Activated naive CD4-positive, alpha-beta T cell treated with anti-CD3 and anti-CD28 coated beads, Interleukin-2, amount 50 U/mL, for 72 hours (primary cell): ENCODE results near the gene NUDCD3. TPM values are rescaled to one million over a fixed set of nuclear protein-coding genes. Genes with fewer than 3 reads are reported as not detected.

ENCODE experiments used
- ATAC-seq, 2 donors: fragments of 150-1000 bp; cut with Tn5 transposase; 2 replicates each; pipeline ENCODE4 v1.10.0; 2021; ENCODE audit warnings: mild to moderate bottlenecking in 2 of 2, moderate library complexity in 2 of 2
- DNase-seq, 2 donors: peaks; one replicate each; pipeline ENCODE4 v3.0.0; 2021 to 2022; ENCODE audit warnings: low spot score in 2 of 2
- H3K27ac Mint-ChIP-seq, 2 donors: one replicate each; pipeline ENCODE4 v1.8.0; 2022; ENCODE audit warnings: mild to moderate bottlenecking in 2 of 2, mixed read lengths in 2 of 2
- H3K36me3 Mint-ChIP-seq, 2 donors: one replicate each; pipeline ENCODE4 v1.8.0; 2022; ENCODE audit warnings: mixed read lengths in 2 of 2
- H3K9me3 Mint-ChIP-seq, 2 donors: one replicate each; pipeline ENCODE4 v1.8.0; 2022; ENCODE audit warnings: mixed read lengths in 2 of 2
- total RNA-seq, 2 donors: library from RNA; stranded (reverse); gene quantifications; one replicate each; pipeline ENCODE4 v1.2.3, GENCODE V29; 2022

The NUDCD3 gene
- total RNA-seq, 2 donors from 2014 or later, result 87.9 to 112 TPM

DNA sequence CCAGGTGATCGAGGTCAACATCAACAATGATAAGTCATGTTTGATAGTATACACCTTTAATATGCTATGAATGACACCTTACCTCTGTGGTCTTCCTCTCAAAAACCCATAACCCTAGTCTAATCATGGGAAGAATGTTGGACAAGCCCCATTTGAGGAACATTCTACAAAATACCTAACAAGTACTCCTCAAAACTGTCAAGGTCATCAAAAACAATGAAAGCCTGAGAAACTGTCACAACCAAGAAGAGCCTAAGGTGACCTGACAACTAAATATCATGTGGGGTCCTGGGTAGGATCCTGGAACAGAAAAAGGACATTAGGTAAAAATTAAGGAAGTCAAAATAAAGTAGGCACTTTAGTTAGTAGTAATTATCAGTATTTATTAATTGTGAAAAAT is 5.9 kb upstream of the NUDCD3 start:
- no peak for ATAC-seq
- no peaks in the 10 kb centered on the region for H3K9me3 Mint-ChIP-seq

DNA sequence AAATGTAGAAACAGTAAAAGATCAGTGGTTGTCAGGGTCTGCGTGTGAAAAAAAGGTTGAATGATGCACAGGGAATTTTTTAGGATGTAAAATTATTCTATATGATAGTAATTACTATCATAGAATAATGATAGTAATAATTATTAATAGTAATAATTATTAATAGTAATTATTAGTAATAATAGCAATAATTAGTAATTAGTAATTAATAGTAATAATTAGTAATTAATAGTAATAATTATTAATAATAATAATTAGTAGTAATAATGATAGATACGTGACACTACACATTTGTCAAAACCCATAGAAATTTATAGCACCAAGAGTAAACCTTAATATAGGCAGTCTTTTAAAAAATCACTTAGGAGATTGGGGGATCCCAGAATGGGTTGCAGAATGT is 4.5 kb upstream of the NUDCD3 start:
- Mint-ChIP-seq H3K36me3 (peaks cover 8% of the 10 kb centered on the region in 2 donors), H3K9me3 (peaks cover 0 to 3% of the 10 kb centered on the region in 2 donors), H3K27ac (no peak overlapping the region)
- no peak for DNase-seq
- ATAC-seq, result no peak

More for the DNA sequence above, 5.9 kb upstream of the NUDCD3 start:
- no peak for DNase-seq
- H3K36me3 Mint-ChIP-seq, result no peaks in the 10 kb centered on the region
- H3K27ac Mint-ChIP-seq, result no peak overlapping the region

DNA sequence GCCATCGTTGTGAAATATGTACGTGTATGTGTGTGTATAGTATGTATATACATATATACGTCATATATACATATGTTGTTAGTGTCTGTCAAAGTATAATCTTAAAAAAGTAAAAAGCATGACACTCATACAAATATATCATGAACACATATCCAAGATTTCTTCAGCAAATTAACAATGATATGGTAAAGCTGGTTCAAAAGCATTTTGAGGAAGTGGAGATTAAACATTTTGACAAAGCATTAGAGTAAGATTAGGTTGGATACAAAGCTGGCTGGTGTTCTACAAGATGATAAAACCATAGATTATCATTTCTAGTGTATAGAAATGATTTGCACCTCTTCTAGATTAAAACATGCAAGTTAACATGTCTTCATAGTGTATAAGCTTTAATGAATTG is 771 bp upstream of the NUDCD3 start:
- DNase-seq (no peak), ATAC-seq (no peak)
- Mint-ChIP-seq H3K36me3 (peaks cover 23 to 29% of the 10 kb centered on the region in 2 donors), H3K9me3 (peaks cover 3% of the 10 kb centered on the region in 2 donors), H3K27ac (peak overlapping the region; percentile 95 to 98)

DNA sequence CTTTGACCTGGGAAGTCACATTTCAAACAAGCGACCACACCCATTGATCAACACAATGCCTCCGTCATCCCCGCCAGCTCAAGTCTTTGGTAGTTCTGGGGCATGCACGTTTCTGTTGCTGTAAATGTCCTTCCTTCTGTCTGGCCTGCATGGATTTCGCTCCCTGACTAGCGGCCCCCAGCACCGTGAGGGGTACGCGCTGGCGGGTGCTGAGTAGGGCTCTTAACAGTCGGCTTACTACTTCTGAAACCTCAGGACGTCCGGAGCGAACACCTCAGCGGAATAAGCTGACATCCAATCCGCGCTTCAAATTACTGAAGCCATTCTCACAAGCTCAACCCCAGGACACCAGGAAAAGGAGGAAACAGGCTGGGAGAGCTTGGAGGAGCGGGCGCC is 505 bp downstream of the NUDCD3 start:
- peak overlapping the region; percentile 95 to 98 for H3K27ac Mint-ChIP-seq
- H3K9me3 Mint-ChIP-seq, result peaks cover 3% of the 10 kb centered on the region in 2 donors
- peaks cover 28 to 40% of the 10 kb centered on the region in 2 donors for H3K36me3 Mint-ChIP-seq
- DNase-seq (no peak), ATAC-seq (peak; percentile 48 to 61)

DNA sequence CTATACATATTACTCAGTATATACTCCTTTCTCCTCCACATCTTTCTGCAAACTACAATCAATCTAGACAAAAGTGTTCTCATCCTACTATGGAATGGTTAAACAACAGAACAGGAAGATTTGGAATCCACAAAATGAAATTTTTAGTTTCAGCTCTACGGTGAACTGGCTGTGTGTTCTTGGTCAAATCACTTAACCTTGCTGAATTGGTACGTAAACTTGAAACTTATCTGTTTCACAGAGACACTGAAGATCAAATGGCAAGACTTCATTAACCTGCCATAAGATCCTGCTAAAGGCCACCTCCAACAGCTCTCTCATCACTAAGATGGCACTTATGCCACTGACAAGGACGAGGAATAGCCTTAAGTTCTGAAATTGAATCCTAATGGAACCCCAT is 1.5 kb downstream of the NUDCD3 start:
- peak overlapping the region; percentile 95 to 98 for H3K27ac Mint-ChIP-seq
- peaks cover 4 to 5% of the 10 kb centered on the region in 2 donors for H3K9me3 Mint-ChIP-seq
- peaks cover 38 to 50% of the 10 kb centered on the region in 2 donors for H3K36me3 Mint-ChIP-seq
- no peak for ATAC-seq
- DNase-seq, result no peak

DNA sequence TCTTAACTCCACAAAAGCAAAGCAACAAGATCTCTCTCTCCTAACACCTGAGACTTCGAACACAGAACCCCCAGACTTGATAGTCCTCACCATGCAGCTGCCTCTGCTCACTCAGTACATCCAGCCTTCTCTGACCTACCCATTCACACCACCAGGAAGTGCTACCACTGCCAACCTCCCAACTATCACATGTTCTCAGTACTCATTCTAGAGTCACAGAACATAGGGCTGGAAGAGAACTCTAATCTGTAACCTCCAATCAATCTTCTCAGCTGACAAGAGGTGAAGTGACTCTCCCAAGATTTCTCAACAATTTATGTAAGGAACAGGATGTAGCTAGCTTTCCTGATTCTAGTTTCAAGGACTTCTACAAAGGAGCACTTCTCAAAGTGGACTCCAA is 3.8 kb downstream of the NUDCD3 start:
- Mint-ChIP-seq H3K9me3 (peaks cover 10 to 19% of the 10 kb centered on the region in 2 donors), H3K36me3 (peaks cover 57 to 72% of the 10 kb centered on the region in 2 donors), H3K27ac (peak overlapping the region; percentile 48 to 56)
- ATAC-seq (no peak), DNase-seq (no peak)

DNA sequence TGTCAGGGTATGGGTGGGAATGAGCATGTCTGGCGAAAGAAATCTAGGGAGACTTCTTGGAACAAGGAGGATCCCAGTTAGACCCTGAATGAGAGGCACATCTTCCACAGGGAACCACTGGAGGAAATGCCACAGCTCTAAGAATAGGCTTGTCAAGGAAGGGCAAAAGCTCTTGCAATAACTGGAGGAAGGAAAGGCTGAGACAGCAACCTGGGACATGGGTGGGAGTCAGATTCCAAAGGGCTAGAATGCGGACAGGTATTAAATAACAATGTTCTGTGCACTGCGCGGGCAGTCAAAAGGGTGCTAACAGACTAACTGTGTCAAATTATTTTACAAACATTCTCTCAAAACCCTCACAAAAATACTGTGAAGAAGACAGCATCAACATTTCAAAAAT is 4.5 kb downstream of the NUDCD3 start:
- ATAC-seq, result no peak
- no peak for DNase-seq
- H3K36me3 Mint-ChIP-seq, result peaks cover 57 to 76% of the 10 kb centered on the region in 2 donors
- peak overlapping the region; percentile 48 to 79 for H3K27ac Mint-ChIP-seq
- H3K9me3 Mint-ChIP-seq, result peaks cover 10 to 19% of the 10 kb centered on the region in 2 donors

DNA sequence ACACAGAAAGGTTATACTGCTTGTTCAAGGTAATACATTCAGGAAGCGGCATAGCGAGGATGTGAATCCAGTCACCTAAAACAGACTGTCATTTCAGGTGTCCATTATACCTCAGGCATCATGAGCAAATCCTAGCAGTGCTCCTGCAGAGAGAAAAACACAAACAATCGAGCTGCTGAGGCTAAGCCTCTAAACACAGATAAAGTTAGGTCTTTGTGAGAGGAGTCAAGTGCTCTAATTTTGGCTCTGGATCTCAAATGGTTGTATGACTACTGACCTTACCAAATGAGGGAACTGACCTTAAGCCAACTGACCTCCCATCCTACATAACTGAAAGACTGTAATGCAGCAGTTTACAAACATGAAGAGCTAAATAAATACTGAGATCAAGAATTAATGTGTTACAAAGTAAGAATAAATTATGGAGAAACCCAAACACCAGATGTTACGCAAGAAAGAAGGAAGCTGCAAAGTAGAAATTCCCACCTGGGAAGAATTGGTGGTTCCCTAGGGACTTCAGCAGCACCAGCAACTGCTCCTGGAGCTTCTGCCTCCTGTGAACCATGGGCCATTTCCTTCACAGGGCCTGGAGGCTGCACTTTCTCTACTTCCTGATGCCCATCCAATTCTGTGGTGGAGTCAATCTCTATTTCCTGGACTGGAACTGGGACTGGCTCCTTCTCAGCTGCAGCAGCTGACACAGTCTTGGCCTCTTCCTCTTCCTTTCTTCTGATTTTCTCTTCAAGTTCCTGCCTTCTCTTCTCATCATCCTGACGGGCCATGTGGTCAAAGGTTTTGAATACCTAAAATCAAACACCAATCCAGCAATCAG is 5.8 kb downstream of the NUDCD3 start:
- Mint-ChIP-seq H3K27ac (peak overlapping the region in 1 of 2 donors; percentile 46), H3K36me3 (peaks cover 47 to 68% of the 10 kb centered on the region in 2 donors), H3K9me3 (peaks cover 7 to 19% of the 10 kb centered on the region in 2 donors)
- no peak for DNase-seq
- ATAC-seq, result no peak

DNA sequence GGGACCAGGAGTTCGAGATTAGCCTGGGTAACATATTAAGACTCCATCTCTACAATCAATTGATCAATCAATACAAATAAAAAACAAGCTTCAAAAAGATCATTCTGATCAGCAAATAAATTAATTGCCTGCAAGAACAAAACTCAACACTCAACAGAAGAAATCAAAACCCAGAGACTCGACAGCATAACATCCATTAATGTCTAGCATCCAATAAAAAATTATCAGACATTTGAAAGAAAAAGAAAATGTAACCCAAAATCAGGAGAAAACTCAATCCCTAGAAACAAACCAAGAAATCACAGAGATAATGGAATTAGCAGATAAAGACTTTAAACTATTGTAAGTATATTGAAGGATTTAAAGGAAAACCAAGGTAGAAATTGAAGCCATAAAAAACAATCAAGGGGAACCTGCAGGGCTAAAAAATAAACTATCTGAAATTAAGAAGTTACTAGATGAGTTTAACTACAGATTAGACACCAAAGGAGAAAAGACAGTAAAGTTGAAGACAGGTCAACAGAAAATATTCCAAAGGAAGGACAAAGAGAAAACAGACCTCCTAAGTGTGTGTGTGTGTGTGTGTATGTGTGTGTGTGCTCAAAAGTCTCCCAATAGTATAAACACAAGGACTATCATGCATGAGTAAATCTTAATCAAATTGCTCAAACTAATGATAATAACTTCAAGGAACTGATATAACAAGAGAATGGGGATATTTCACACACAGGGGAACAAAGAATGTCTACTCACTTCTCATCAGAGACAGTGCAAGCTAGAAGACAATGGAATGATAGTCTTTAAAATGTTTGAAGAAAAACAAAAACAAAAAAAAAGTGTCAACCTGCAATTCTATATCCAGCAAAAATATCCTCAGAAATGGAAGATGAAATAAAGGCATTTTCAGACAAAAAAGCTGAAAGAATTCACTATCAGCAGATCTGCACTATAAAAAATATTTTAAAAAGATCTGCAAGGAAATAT is 7.7 kb downstream of the NUDCD3 start:
- no peak overlapping the region for H3K27ac Mint-ChIP-seq
- H3K9me3 Mint-ChIP-seq, result peaks cover 7 to 15% of the 10 kb centered on the region in 2 donors
- DNase-seq (no peak), ATAC-seq (no peak)
- H3K36me3 Mint-ChIP-seq, result peaks cover 34 to 65% of the 10 kb centered on the region in 2 donors

DNA sequence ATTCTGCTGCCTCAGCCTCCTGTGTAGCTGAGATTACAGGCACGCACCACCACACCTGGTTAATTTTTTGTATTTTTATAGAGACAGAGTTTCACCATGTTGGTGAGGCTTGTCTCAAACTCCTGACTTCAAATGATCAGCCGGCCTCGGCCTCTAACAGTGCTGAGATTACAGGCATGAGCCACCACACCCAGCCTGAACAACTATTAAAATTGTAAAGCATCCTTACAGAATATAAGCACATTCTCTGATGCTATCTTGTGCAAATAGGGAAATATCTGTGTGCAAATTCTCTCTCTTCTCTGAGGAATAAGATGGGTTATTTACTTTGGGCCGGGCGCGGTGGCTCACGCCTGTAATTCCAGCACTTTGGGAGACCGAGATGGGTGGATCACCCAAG is 12.5 kb downstream of the NUDCD3 start:
- H3K9me3 Mint-ChIP-seq, result peaks cover 0 to 7% of the 10 kb centered on the region in 2 donors
- no peak for ATAC-seq

DNA sequence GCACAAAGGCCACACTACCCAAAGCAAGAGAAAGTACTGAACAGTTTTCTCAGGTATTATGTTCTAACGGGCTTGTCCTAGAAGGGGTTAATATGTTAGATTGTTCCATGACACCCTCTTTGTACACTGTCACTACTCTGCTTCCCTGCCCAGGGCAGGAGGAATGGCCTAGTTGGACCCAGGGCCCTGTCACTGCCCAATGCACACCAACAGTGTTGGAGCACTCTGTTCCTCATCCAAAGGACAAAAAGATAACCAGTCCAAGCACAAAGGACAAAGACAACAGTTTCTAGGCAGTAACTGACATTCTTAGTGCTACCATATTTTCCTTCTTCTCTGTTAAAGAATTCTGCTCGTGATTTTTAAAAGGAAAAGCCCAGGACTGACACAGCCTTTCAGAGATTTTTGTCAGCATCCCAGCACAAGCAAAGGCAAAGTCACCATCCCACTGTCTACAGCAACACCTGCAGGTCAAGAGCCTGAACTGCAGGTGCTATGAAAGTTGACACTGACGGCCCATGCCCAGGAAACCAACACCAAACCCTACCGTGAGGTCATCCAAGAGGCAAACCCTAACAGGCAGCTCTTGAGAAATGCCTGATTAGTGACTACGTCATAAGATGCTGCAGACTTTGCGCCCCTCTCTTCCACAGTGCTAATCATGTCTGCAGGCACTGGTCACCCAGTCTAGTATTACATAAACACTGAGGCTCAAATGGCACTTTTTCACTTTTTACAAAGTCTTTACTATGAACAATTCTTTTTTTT is 13.2 kb downstream of the NUDCD3 start:
- H3K27ac Mint-ChIP-seq, result no peak overlapping the region
- peaks cover 7 to 28% of the 10 kb centered on the region in 2 donors for H3K36me3 Mint-ChIP-seq
- peaks cover 0 to under 1% of the 10 kb centered on the region in 2 donors for H3K9me3 Mint-ChIP-seq

More for the DNA sequence above, 12.5 kb downstream of the NUDCD3 start:
- peaks cover 14 to 35% of the 10 kb centered on the region in 2 donors for H3K36me3 Mint-ChIP-seq
- H3K27ac Mint-ChIP-seq, result peak overlapping the region in 1 of 2 donors; percentile 22
- DNase-seq, result no peak

DNA sequence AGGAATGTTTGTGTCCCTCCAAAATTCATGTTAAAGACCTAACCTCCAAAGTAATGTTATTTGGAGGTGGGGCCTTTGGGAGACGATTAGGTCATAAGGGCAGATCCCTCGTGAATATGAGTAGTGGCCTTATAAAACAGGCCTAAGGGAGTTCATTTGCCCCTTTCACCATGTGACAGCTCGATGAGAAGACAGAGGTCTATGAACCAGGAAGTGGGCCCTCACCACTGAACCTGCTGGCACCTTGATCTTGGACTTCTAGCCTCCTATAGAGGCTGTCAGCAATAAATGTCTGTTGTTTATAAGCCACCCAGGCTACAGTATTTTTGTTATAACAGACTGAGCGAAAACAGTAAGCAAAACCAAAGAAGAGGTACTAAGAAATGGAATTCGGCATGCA is 14.1 kb downstream of the NUDCD3 start:
- Mint-ChIP-seq H3K9me3 (no peaks in the 10 kb centered on the region), H3K36me3 (peaks cover 5 to 21% of the 10 kb centered on the region in 2 donors), H3K27ac (no peak overlapping the region)
- ATAC-seq, result no peak
- no peak for DNase-seq

More for the DNA sequence above, 13.2 kb downstream of the NUDCD3 start:
- peak; percentile 81 to 93 for ATAC-seq
- DNase-seq, result peak in 1 of 2 donors; percentile 63

DNA sequence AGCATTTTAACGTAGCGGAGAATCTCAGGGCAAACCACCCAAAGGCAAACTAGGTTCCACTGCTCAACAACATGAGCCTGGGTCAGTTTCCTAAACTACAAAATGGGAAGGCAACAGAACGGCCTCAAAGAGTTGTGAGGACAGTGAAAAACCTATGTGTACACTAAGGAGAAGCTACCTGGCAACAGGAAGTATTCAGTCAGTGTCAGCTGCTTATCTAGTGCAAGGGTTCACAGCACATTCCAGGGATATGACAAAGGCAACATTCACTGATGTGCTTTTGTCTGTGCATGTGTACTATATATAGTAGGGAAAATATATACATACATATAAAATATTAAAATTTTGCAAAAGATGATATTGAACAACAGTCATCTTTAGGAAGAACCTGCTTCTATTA is 17.2 kb downstream of the NUDCD3 start:
- Mint-ChIP-seq H3K27ac (no peak overlapping the region), H3K36me3 (peaks cover 11% of the 10 kb centered on the region in 2 donors), H3K9me3 (no peaks in the 10 kb centered on the region)
- ATAC-seq (no peak), DNase-seq (no peak)

DNA sequence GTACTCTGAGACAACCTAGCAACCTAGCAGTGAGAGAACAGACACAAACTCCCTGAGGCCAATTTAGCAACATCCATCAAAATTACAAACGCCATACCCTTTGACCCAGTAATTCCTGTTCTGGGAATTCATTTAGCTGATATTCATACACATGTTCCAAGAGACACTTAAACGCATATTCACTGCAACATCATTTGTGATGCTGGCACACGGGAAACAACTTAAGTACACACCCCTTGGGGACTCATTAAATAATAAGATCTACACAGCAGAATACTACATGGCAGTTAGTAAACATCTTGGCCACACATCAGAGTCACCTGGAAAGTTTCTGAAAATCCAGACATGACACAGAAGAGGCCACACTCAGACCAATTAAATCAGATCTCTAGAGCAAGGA is 17.6 kb downstream of the NUDCD3 start:
- Mint-ChIP-seq H3K27ac (no peak overlapping the region), H3K9me3 (no peaks in the 10 kb centered on the region), H3K36me3 (peaks cover 11 to 14% of the 10 kb centered on the region in 2 donors)
- DNase-seq (no peak), ATAC-seq (no peak)

DNA sequence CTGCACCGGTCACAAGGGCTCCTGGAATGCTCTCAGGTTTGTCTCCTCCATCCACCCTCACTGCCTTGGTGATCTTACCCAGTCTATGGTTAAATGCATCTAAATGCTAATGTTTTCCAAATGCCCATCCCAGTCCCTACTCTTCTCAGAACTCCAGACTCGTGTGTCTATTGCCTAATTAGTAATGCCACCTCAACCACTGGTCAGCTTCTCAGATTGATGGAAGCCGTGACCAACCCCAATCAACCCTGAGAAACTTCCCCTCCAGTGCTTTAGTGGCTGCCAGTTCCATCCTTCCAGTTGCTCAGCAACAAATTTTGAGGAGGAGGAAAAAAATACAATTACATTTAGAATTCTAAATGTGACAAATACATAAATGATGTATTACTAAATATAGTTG is 18.6 kb downstream of the NUDCD3 start:
- Mint-ChIP-seq H3K9me3 (no peaks in the 10 kb centered on the region), H3K36me3 (peaks cover 15 to 23% of the 10 kb centered on the region in 2 donors), H3K27ac (peak overlapping the region in 1 of 2 donors; percentile 16)
- DNase-seq, result no peak
- no peak for ATAC-seq

DNA sequence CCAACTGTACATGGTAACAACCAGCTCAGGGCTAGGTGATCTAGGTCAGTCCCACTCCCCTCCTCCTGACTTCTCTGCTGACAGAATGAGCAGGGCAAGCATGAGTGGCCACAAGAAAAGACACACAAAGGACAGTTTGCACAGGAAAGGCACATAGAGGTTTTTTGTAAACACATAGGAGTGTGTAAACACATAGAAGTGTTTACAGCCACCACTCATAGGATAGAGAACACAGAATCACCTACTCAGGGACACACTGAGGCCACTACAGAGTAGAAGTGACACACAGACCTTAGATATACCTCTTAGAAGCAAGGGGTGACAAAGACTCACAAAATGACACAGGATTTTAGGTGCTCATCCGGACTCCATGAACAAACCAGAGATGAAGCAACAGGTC is 19.0 kb downstream of the NUDCD3 start:
- DNase-seq, result no peak
- no peaks in the 10 kb centered on the region for H3K9me3 Mint-ChIP-seq
- H3K36me3 Mint-ChIP-seq, result peaks cover 16 to 25% of the 10 kb centered on the region in 2 donors
- no peak for ATAC-seq
- no peak overlapping the region for H3K27ac Mint-ChIP-seq
